ENCODE measurements around the gene NT5DC3.
A peak's percentile ranks its signal among the peaks of the same experiment; 100 is the strongest.
"Not testable (repeated sequence)": the region's sequence is repeated elsewhere in the genome, so short reads cannot be mapped to it uniquely, and the experiment has no call there.

Gene NT5DC3

GRCh38 chr12:103812789-103813188, 28.2 kb downstream of the NT5DC3 start:
- ChIA-PET CTCF (interaction anchor here (0.9 to 1.0 kb wide), 2 partner anchors 12 kb away, joined by 3 read pairs; no protein-coding TSS in a partner anchor), POLR2A (no interaction called here)
- Histone ChIP-seq H3K27me3 (replicated peaks in 2 of 5; ENCODE audit: control insufficient read depth in 4 of 5, insufficient read depth in 5 of 5, low read length in 4 of 5) (no peaks in the 10 kb centered on the region), H3K27ac (ENCODE audit: insufficient read depth in 1 of 2, low read depth in 1 of 2, low read length in 2 of 2, poor library complexity in 1 of 2, severe bottlenecking in 2 of 2) (no peak overlapping the region), H3K9me3 (ENCODE audit: control extremely low read depth in 1 of 5, control insufficient read depth in 4 of 5, insufficient read depth in 2 of 5, low read depth in 1 of 5, low read length in 4 of 5) (no peaks in the 10 kb centered on the region), H3K4me1 (ENCODE audit: control extremely low read depth in 1 of 4, control insufficient read depth in 4 of 4, insufficient read depth in 4 of 4, low read length in 3 of 4) (no peaks in the 10 kb centered on the region), H3K4me3 (ENCODE audit: control insufficient read depth in 1 of 7, extremely low read depth in 1 of 7, insufficient read depth in 4 of 7, low read depth in 2 of 7, low read length in 6 of 7) (no peak overlapping the region), H3K36me3 (ENCODE audit: control insufficient read depth in 4 of 4, insufficient read depth in 4 of 4, low read length in 3 of 4) (peaks cover 0 to 20% (median 3%) of the 10 kb centered on the region in 4 experiments)
- DNase-seq = no peak
- WGBS (ENCODE audit: insufficient coverage) = 100% methylated on average over 1 of the region's 1 CpG

DNA sequence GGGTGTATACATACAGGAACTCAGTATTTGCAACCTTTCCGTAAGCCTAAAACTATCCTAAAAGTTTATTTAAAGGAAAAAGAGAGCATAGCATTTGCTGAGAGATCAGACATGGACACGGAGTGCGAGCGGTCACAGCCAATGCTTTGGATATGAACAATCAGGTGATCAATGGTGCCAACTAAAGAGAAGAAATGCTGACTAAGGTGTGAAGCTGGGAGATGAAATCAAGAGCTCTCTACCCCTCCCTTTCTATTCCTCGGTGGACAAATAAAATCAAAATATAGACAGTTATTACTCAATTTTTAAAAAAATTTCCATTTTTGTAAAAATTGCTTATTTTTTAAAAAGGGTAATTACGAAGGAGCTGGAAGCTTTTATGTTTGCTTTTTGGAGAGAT, 29.2 kb downstream of the NT5DC3 start:
- Histone ChIP-seq H3K36me3 (ENCODE audit: control insufficient read depth in 4 of 4, insufficient read depth in 4 of 4, low read length in 3 of 4) (peaks cover 0 to 20% (median 3%) of the 10 kb centered on the region in 4 experiments), H3K4me3 (ENCODE audit: control insufficient read depth in 1 of 7, extremely low read depth in 1 of 7, insufficient read depth in 4 of 7, low read depth in 2 of 7, low read length in 6 of 7) (no peak overlapping the region), H3K27ac (ENCODE audit: insufficient read depth in 1 of 2, low read depth in 1 of 2, low read length in 2 of 2, poor library complexity in 1 of 2, severe bottlenecking in 2 of 2) (no peak overlapping the region), H3K9me3 (ENCODE audit: control extremely low read depth in 1 of 5, control insufficient read depth in 4 of 5, insufficient read depth in 2 of 5, low read depth in 1 of 5, low read length in 4 of 5) (no peaks in the 10 kb centered on the region), H3K4me1 (ENCODE audit: control extremely low read depth in 1 of 4, control insufficient read depth in 4 of 4, insufficient read depth in 4 of 4, low read length in 3 of 4) (peaks cover 0 to 4% (median 0%) of the 10 kb centered on the region in 4 experiments), H3K27me3 (replicated peaks in 2 of 5; ENCODE audit: control insufficient read depth in 4 of 5, insufficient read depth in 5 of 5, low read length in 4 of 5) (no peaks in the 10 kb centered on the region)
- no peak for DNase-seq
- CTCF ChIA-PET = interaction anchor here (0.9 kb wide), 1 partner anchor 11 kb away, joined by 3 read pairs; no protein-coding TSS in a partner anchor
- POLR2A ChIA-PET = no interaction called here
- WGBS (ENCODE audit: insufficient coverage) = 96% methylated on average over 4 of the region's 6 CpGs

DNA sequence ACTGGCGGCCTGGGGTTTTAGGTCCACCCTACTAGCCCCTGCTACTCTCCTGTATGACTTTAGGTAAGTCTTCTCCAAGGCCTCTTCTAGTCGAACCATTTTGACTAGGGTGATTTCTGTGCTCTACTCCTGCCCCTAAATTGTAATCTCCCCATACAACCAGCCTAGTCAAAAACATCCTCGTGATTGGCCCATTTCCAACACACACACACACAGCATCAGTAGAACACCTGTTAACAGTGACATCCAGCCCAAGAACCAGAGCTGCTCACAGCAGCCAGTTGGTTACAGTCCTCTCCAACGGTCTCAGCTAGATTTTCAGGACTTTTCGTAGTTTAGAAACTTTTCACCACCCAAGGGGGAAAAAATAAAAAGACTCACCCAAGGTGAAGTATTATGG, 30.9 kb downstream of the NT5DC3 start:
- no peak for DNase-seq
- Histone ChIP-seq H3K4me3 (ENCODE audit: control insufficient read depth in 1 of 7, extremely low read depth in 1 of 7, insufficient read depth in 4 of 7, low read depth in 2 of 7, low read length in 6 of 7) (no peak overlapping the region), H3K27me3 (replicated peaks in 2 of 5; ENCODE audit: control insufficient read depth in 4 of 5, insufficient read depth in 5 of 5, low read length in 4 of 5) (no peaks in the 10 kb centered on the region), H3K9me3 (ENCODE audit: control extremely low read depth in 1 of 5, control insufficient read depth in 4 of 5, insufficient read depth in 2 of 5, low read depth in 1 of 5, low read length in 4 of 5) (no peaks in the 10 kb centered on the region), H3K27ac (ENCODE audit: insufficient read depth in 1 of 2, low read depth in 1 of 2, low read length in 2 of 2, poor library complexity in 1 of 2, severe bottlenecking in 2 of 2) (no peak overlapping the region), H3K36me3 (ENCODE audit: control insufficient read depth in 4 of 4, insufficient read depth in 4 of 4, low read length in 3 of 4) (peaks cover 0 to 23% (median 3%) of the 10 kb centered on the region in 4 experiments), H3K4me1 (ENCODE audit: control extremely low read depth in 1 of 4, control insufficient read depth in 4 of 4, insufficient read depth in 4 of 4, low read length in 3 of 4) (peaks cover 0 to 4% (median 0%) of the 10 kb centered on the region in 4 experiments)
- ChIA-PET CTCF (no interaction called here), POLR2A (no interaction called here)
- WGBS (ENCODE audit: insufficient coverage) = 92% methylated on average over 3 of the region's 5 CpGs

DNA sequence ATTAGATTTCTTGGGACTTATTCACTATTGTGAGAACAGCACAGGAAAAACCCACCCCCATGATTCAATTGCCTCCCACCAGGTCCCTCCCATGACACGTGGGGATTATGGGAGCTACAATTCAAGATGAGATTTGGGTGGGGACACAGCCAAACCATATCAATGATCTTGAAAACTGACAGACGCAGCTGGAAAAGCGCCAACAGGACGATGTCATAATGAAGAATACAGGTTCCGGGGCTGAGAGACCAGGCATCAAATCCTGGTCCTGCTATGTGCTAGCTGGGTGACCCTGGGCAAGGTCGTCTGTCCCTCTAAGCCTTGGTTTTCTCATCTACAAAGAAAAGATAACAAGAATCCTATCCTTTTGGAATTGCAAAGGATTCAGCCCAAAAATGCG, 31.4 kb downstream of the NT5DC3 start:
- H3K4me1 ChIP-seq (ENCODE audit: control extremely low read depth in 1 of 4, control insufficient read depth in 4 of 4, insufficient read depth in 4 of 4, low read length in 3 of 4); DNase-seq; H3K9me3 ChIP-seq (ENCODE audit: control extremely low read depth in 1 of 5, control insufficient read depth in 4 of 5, insufficient read depth in 2 of 5, low read depth in 1 of 5, low read length in 4 of 5); H3K4me3 ChIP-seq (ENCODE audit: control insufficient read depth in 1 of 7, extremely low read depth in 1 of 7, insufficient read depth in 4 of 7, low read depth in 2 of 7, low read length in 6 of 7); H3K27ac ChIP-seq (ENCODE audit: insufficient read depth in 1 of 2, low read depth in 1 of 2, low read length in 2 of 2, poor library complexity in 1 of 2, severe bottlenecking in 2 of 2); CTCF ChIA-PET; POLR2A ChIA-PET; H3K27me3 ChIP-seq (replicated peaks in 2 of 5; ENCODE audit: control insufficient read depth in 4 of 5, insufficient read depth in 5 of 5, low read length in 4 of 5): not testable (repeated sequence)
- WGBS (ENCODE audit: insufficient coverage) = 88% methylated on average over 7 of the region's 7 CpGs
- H3K36me3 ChIP-seq (ENCODE audit: control insufficient read depth in 4 of 4, insufficient read depth in 4 of 4, low read length in 3 of 4) = peaks cover 0 to 22% (median 3%) of the 10 kb centered on the region in 4 experiments

GRCh38 chr12:103809154-103809553, 31.9 kb downstream of the NT5DC3 start:
- Histone ChIP-seq H3K9me3 (ENCODE audit: control extremely low read depth in 1 of 5, control insufficient read depth in 4 of 5, insufficient read depth in 2 of 5, low read depth in 1 of 5, low read length in 4 of 5) (no peaks in the 10 kb centered on the region), H3K27me3 (replicated peaks in 2 of 5; ENCODE audit: control insufficient read depth in 4 of 5, insufficient read depth in 5 of 5, low read length in 4 of 5) (no peaks in the 10 kb centered on the region), H3K27ac (ENCODE audit: insufficient read depth in 1 of 2, low read depth in 1 of 2, low read length in 2 of 2, poor library complexity in 1 of 2, severe bottlenecking in 2 of 2) (no peak overlapping the region), H3K4me1 (ENCODE audit: control extremely low read depth in 1 of 4, control insufficient read depth in 4 of 4, insufficient read depth in 4 of 4, low read length in 3 of 4) (peaks cover 0 to 4% (median 0%) of the 10 kb centered on the region in 4 experiments), H3K36me3 (ENCODE audit: control insufficient read depth in 4 of 4, insufficient read depth in 4 of 4, low read length in 3 of 4) (peaks cover 0 to 18% (median 3%) of the 10 kb centered on the region in 4 experiments), H3K4me3 (ENCODE audit: control insufficient read depth in 1 of 7, extremely low read depth in 1 of 7, insufficient read depth in 4 of 7, low read depth in 2 of 7, low read length in 6 of 7) (no peak overlapping the region)
- POLR2A ChIA-PET = no interaction called here
- peak in 2 of 3 donors; percentile 37 to 65 for DNase-seq
- CTCF ChIA-PET = no interaction called here
- WGBS (ENCODE audit: insufficient coverage) = 100% methylated on average over 2 of the region's 4 CpGs

- 100% methylated on average over 6 of the region's 6 CpGs for WGBS (ENCODE audit: insufficient coverage)
- H3K27ac ChIP-seq (ENCODE audit: insufficient read depth in 1 of 2, low read depth in 1 of 2, low read length in 2 of 2, poor library complexity in 1 of 2, severe bottlenecking in 2 of 2) = no peak overlapping the region
- CTCF ChIA-PET = no interaction called here
Measured at GRCh38 chr12:103808239-103808880, 32.7 kb downstream of the NT5DC3 start.

GRCh38 chr12:103807561-103808238, 33.3 kb downstream of the NT5DC3 start:
- Histone ChIP-seq H3K27ac (ENCODE audit: insufficient read depth in 1 of 2, low read depth in 1 of 2, low read length in 2 of 2, poor library complexity in 1 of 2, severe bottlenecking in 2 of 2) (no peak overlapping the region), H3K36me3 (ENCODE audit: control insufficient read depth in 4 of 4, insufficient read depth in 4 of 4, low read length in 3 of 4) (peaks cover 0 to 14% (median 0%) of the 10 kb centered on the region in 4 experiments), H3K4me3 (ENCODE audit: control insufficient read depth in 1 of 7, extremely low read depth in 1 of 7, insufficient read depth in 4 of 7, low read depth in 2 of 7, low read length in 6 of 7) (no peak overlapping the region), H3K4me1 (ENCODE audit: control extremely low read depth in 1 of 4, control insufficient read depth in 4 of 4, insufficient read depth in 4 of 4, low read length in 3 of 4) (peaks cover 0 to 5% (median 0%) of the 10 kb centered on the region in 4 experiments), H3K9me3 (ENCODE audit: control extremely low read depth in 1 of 5, control insufficient read depth in 4 of 5, insufficient read depth in 2 of 5, low read depth in 1 of 5, low read length in 4 of 5) (no peaks in the 10 kb centered on the region), H3K27me3 (replicated peaks in 2 of 5; ENCODE audit: control insufficient read depth in 4 of 5, insufficient read depth in 5 of 5, low read length in 4 of 5) (no peaks in the 10 kb centered on the region)
- ChIA-PET CTCF (no interaction called here), POLR2A (no interaction called here)
- WGBS (ENCODE audit: insufficient coverage) = 95% methylated on average over 9 of the region's 9 CpGs
- DNase-seq = peak in 1 of 3 donors; percentile 25

More at GRCh38 chr12:103808239-103808880, 32.7 kb downstream of the NT5DC3 start:
- no peak for DNase-seq
- Histone ChIP-seq H3K27me3 (replicated peaks in 2 of 5; ENCODE audit: control insufficient read depth in 4 of 5, insufficient read depth in 5 of 5, low read length in 4 of 5) (no peaks in the 10 kb centered on the region), H3K4me1 (ENCODE audit: control extremely low read depth in 1 of 4, control insufficient read depth in 4 of 4, insufficient read depth in 4 of 4, low read length in 3 of 4) (peaks cover 0 to 4% (median 0%) of the 10 kb centered on the region in 4 experiments), H3K4me3 (ENCODE audit: control insufficient read depth in 1 of 7, extremely low read depth in 1 of 7, insufficient read depth in 4 of 7, low read depth in 2 of 7, low read length in 6 of 7) (no peak overlapping the region), H3K9me3 (ENCODE audit: control extremely low read depth in 1 of 5, control insufficient read depth in 4 of 5, insufficient read depth in 2 of 5, low read depth in 1 of 5, low read length in 4 of 5) (no peaks in the 10 kb centered on the region), H3K36me3 (ENCODE audit: control insufficient read depth in 4 of 4, insufficient read depth in 4 of 4, low read length in 3 of 4) (peaks cover 0 to 14% (median under 1%) of the 10 kb centered on the region in 4 experiments)
- POLR2A ChIA-PET = no interaction called here
